WTC11 (cell line): ENCODE results near the gene SMARCD2. TPM values are rescaled to one million over a fixed set of nuclear protein-coding genes. Genes with fewer than 3 reads are reported as not detected.
"Not testable (repeated sequence)": the region's sequence is repeated elsewhere in the genome, so short reads cannot be mapped to it uniquely, and the experiment has no call there.

Experiments used
- ATAC-seq: fragments of 200-7000 bp; cut with Tn5 transposase; 2 replicates; pipeline ENCODE4 v1.10.0; 2021; ENCODE audit warnings: mild to moderate bottlenecking, moderate library complexity
- CTCF ChIA-PET: fragments of 300-600 bp; sonication (Branson Sonifier 250); formaldehyde crosslinking; loops from one replicate; lab custom pipeline; 2021; ENCODE audit warnings: antibody characterized with exemption; lab: Charles Lee
- POLR2A ChIA-PET: fragments of 350-600 bp; sonication (Branson Sonifier 250); formaldehyde crosslinking; loops from one replicate; lab custom pipeline; 2021; ENCODE audit warnings: antibody characterized with exemption; lab: Charles Lee
- DNase-seq: peaks from one replicate; pipeline ENCODE4 v3.0.0; 2021; ENCODE audit warnings: low spot score
- H3K27ac Mint-ChIP-seq: 2 replicates; pipeline ENCODE4 v1.8.0; 2021; ENCODE audit warnings: mixed read lengths
- H3K27me3 Mint-ChIP-seq: 2 replicates; pipeline ENCODE4 v1.8.0; 2021; ENCODE audit warnings: low read depth, mild to moderate bottlenecking, moderate library complexity, mixed read lengths
- H3K36me3 Mint-ChIP-seq: 2 replicates; pipeline ENCODE4 v1.8.0; 2021; ENCODE audit warnings: mixed read lengths
- H3K4me1 Mint-ChIP-seq: 2 replicates; pipeline ENCODE4 v1.8.0; 2022; ENCODE audit warnings: mixed read lengths
- H3K4me3 Mint-ChIP-seq: 2 replicates; pipeline ENCODE4 v1.8.0; 2021; ENCODE audit warnings: mild to moderate bottlenecking, moderate library complexity, mixed read lengths
- H3K9me3 Mint-ChIP-seq: 2 replicates; pipeline ENCODE4 v1.8.0; 2021; ENCODE audit warnings: mixed read lengths
- CDX4 ChIP-seq: fragments of 250-450 bp; sonication (Bioruptor Pico); IDR thresholded peaks from 2 replicates; pipeline ENCODE4 v1.9.0; 2021; ENCODE audit warnings: moderate library complexity, mild to moderate bottlenecking, inconsistent platforms, borderline replicate concordance
- CREM ChIP-seq: sonication (generic); formaldehyde crosslinking; IDR thresholded peaks from 2 replicates; pipeline ENCODE4 v1.8.1; 2022; ENCODE audit warnings: mild to moderate bottlenecking, missing genetic modification reagents, moderate library complexity
- PREB ChIP-seq: sonication (generic); formaldehyde crosslinking; IDR thresholded peaks from 2 replicates; pipeline ENCODE4 v1.8.1; 2022; ENCODE audit warnings: mild to moderate bottlenecking, missing genetic modification reagents, moderate library complexity, borderline replicate concordance
- ZNF219 ChIP-seq: sonication (generic); formaldehyde crosslinking; IDR thresholded peaks from 2 replicates; pipeline ENCODE4 v1.8.0; 2023; ENCODE audit warnings: missing genetic modification reagents, mild to moderate bottlenecking, borderline replicate concordance
- total RNA-seq: library from RNA; stranded (reverse); gene quantifications from 3 replicates; pipeline ENCODE4 v1.2.3, GENCODE V29; 2021

Gene SMARCD2
- total RNA-seq, 1 experiment from 2014 or later, result 106 TPM

GRCh38 chr17:63873577-63873976, 31.1 kb upstream of the SMARCD2 start, which contains the start of gene CSH2:
Gene CSH2 (minus strand): TSS chr17:63873677. CDS start chr17:63873614, 63 bp downstream.
- H3K4me3 Mint-ChIP-seq, H3K27me3 Mint-ChIP-seq, ATAC-seq, H3K36me3 Mint-ChIP-seq, H3K9me3 Mint-ChIP-seq, POLR2A ChIA-PET, DNase-seq, H3K27ac Mint-ChIP-seq: not testable (repeated sequence)
- CTCF ChIA-PET, result interaction anchor here (0.5 to 2.7 kb wide), 7 partner anchors 8 to 183 kb away, joined by 3 to 44 read pairs (median 4); partner anchors contain the start of genes CSHL1 and GH1
- peaks cover 11% of the 10 kb centered on the region for H3K4me1 Mint-ChIP-seq

- CTCF ChIA-PET, ATAC-seq, POLR2A ChIA-PET, H3K4me3 Mint-ChIP-seq, DNase-seq, H3K9me3 Mint-ChIP-seq, H3K27ac Mint-ChIP-seq, H3K27me3 Mint-ChIP-seq, H3K36me3 Mint-ChIP-seq: not testable (repeated sequence)
- peaks cover 11% of the 10 kb centered on the region for H3K4me1 Mint-ChIP-seq
These were observed 29.3 kb upstream of the SMARCD2 start for GRCh38 chr17:63871646-63872365.

GRCh38 chr17:63870292-63870665, 27.8 kb upstream of the SMARCD2 start:
- POLR2A ChIA-PET, H3K9me3 Mint-ChIP-seq, ATAC-seq, H3K4me3 Mint-ChIP-seq, H3K27me3 Mint-ChIP-seq, DNase-seq, H3K27ac Mint-ChIP-seq, H3K36me3 Mint-ChIP-seq: not testable (repeated sequence)
- CTCF ChIA-PET, result interaction anchor here (0.6 to 1.8 kb wide), 10 partner anchors 11 to 263 kb away, joined by 3 to 10 read pairs (median 3); partner anchors contain the start of gene GH2
- H3K4me1 Mint-ChIP-seq, result peaks cover 14% of the 10 kb centered on the region

GRCh38 chr17:63869491-63870291, 27.2 kb upstream of the SMARCD2 start:
- H3K27ac Mint-ChIP-seq, POLR2A ChIA-PET, H3K27me3 Mint-ChIP-seq, H3K36me3 Mint-ChIP-seq, H3K9me3 Mint-ChIP-seq, H3K4me3 Mint-ChIP-seq: not testable (repeated sequence)
- peak; percentile 20 for DNase-seq
- CTCF ChIA-PET, result interaction anchor here (0.6 to 1.8 kb wide), 10 partner anchors 10 to 264 kb away, joined by 3 to 10 read pairs (median 3); partner anchors contain the start of gene GH2
- H3K4me1 Mint-ChIP-seq, result peaks cover 14% of the 10 kb centered on the region
- peak; percentile 56 for ATAC-seq

- POLR2A ChIA-PET, result not testable (repeated sequence)
- ATAC-seq, result peak; percentile 87
These were observed 24.1 kb upstream of the SMARCD2 start for GRCh38 chr17:63866625-63867024.

GRCh38 chr17:63859257-63859656, 16.8 kb upstream of the SMARCD2 start:
- H3K27ac Mint-ChIP-seq, result no peak overlapping the region
- no peaks in the 10 kb centered on the region for H3K4me1 Mint-ChIP-seq
- peaks cover 52% of the 10 kb centered on the region for H3K27me3 Mint-ChIP-seq
- ChIA-PET POLR2A (no interaction called here), CTCF (interaction anchor here (1.1 to 3.8 kb wide), 7 partner anchors 10 to 167 kb away, joined by 3 to 33 read pairs (median 9); partner anchors contain the start of genes CSHL1 and GH2)
- H3K9me3 Mint-ChIP-seq, result no peaks in the 10 kb centered on the region
- H3K36me3 Mint-ChIP-seq, result no peaks in the 10 kb centered on the region
- ATAC-seq (no peak), DNase-seq (no peak)
- H3K4me3 Mint-ChIP-seq, result no peak overlapping the region
- TF ChIP-seq CDX4 (no peak), ZNF219 (CRISPR knock-in tag) (no peak), CREM (no peak), PREB (CRISPR knock-in tag) (no peak)

More at GRCh38 chr17:63866625-63867024, 24.1 kb upstream of the SMARCD2 start:
- H3K36me3 Mint-ChIP-seq, H3K4me3 Mint-ChIP-seq, H3K27ac Mint-ChIP-seq, H3K27me3 Mint-ChIP-seq, H3K9me3 Mint-ChIP-seq: not testable (repeated sequence)
- H3K4me1 Mint-ChIP-seq, result peaks cover 12% of the 10 kb centered on the region
- CTCF ChIA-PET, result interaction anchor here (0.7 to 4.4 kb wide), 21 partner anchors 8 to 630 kb away, joined by 3 to 43 read pairs (median 5); partner anchors contain the start of genes CSHL1, GH1, GH2 and POLG2
- peak; percentile 50 for DNase-seq

GRCh38 chr17:63856425-63856824, 13.9 kb upstream of the SMARCD2 start:
- H3K27ac Mint-ChIP-seq, H3K36me3 Mint-ChIP-seq, H3K9me3 Mint-ChIP-seq, ATAC-seq, H3K4me1 Mint-ChIP-seq, H3K4me3 Mint-ChIP-seq, POLR2A ChIA-PET, DNase-seq: not testable (repeated sequence)
- CTCF ChIA-PET, result interaction anchor here (0.6 to 1.6 kb wide), 5 partner anchors 13 to 175 kb away, joined by 3 to 6 read pairs (median 3); partner anchors contain the start of gene GH2
- peaks cover 67% of the 10 kb centered on the region for H3K27me3 Mint-ChIP-seq
